Fibroblast of skin of right quadriceps (primary cell): ENCODE measurements around the gene PDS5A.
"Not testable (repeated sequence)": the region's sequence is repeated elsewhere in the genome, so short reads cannot be mapped to it uniquely, and the experiment has no call there.

Experiments
- DNase-seq: peaks from one replicate; pipeline ENCODE4 v3.0.0-alpha.2; 2013

Gene PDS5A

GRCh38 chr4:39899291-39899690 is 78.4 kb downstream of the PDS5A start:
- no peak for DNase-seq

DNA sequence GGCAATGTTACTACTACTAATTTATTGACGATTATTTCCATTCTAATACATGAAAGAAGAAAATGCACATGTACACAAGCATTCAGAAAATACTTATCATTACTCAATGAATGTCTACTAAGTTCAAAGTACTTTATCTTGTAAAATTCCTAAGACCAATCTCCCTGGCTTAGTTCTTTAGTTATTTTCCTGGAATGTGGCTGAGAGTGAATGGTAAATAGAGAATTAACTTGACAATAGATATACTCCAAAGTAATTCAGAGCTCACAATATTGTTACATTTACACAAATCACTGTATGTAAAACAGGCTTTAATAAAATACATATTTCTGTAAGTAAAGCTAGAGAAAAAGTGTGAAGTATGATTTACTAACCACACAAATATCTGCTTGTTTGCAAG is 79.7 kb downstream of the PDS5A start:
- no peak for DNase-seq

DNA sequence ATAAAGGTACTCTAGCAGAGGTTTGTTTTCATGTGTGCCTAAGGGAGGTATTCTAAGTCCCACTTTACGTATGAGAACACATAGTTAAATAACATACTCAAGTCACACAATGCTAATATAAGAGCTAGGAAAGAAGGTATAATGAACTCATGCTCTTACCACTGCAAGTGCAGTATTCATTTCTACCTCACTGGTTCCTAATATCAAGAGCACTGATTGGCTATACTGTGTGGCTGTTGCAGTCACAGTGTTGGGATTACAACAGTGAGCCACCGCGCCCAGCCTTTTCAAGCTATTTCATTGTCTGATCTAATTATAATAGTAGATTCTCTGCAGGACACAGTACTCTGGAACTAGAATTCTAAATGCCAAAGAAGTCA is 84.0 kb downstream of the PDS5A start:
- no peak for DNase-seq

- no peak for DNase-seq
Observed at GRCh38 chr4:39892988-39893692, 84.6 kb downstream of the PDS5A start.

- no peak for DNase-seq
Observed at GRCh38 chr4:39889226-39889625, 88.5 kb downstream of the PDS5A start.

- no peak for DNase-seq
Observed at GRCh38 chr4:39888541-39888940, 89.2 kb downstream of the PDS5A start.

DNA sequence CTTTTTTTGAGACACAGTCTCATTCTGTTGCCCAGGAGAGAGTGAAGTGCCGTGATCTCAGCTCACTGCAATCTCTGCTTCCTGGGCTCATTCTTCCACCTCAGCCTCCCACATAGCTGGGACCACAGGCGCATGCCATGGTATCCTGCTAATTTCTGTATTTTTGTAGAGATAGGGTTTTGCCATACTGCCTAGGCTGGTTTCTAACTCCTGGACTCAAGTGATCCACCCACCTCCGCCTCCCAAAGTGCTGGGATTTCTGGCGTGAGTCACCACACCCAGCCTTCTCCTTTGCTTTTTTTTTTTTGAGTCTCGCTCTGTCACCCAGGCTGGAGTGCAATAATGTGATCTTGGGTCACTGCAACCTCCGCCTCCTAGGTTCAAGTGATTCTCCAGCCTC is 94.1 kb downstream of the PDS5A start:
- DNase-seq = peak; percentile 5

- DNase-seq = no peak
Observed at GRCh38 chr4:39881789-39882188, 95.9 kb downstream of the PDS5A start.

DNA sequence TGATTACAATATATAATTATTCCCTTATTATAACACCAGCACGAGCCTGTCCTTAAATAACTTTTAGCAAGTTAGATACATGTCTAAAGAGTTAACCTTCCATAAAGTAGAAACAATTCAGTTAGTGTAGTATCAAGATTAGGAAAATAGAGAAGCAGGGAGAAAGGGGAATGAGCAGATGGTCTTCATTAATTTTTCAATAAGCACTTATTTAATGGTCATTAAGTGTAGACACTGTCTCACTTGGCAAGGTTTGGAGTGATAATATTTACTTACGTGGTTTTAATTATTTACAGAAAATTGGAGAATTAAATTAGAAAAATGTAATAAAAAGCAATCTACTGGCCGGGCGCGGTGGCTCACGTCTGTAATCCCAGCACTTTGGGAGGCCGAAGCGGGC is 99.7 kb downstream of the PDS5A start:
- no peak for DNase-seq

- no peak for DNase-seq
Observed at GRCh38 chr4:39873823-39874222, 103.9 kb downstream of the PDS5A start.

DNA sequence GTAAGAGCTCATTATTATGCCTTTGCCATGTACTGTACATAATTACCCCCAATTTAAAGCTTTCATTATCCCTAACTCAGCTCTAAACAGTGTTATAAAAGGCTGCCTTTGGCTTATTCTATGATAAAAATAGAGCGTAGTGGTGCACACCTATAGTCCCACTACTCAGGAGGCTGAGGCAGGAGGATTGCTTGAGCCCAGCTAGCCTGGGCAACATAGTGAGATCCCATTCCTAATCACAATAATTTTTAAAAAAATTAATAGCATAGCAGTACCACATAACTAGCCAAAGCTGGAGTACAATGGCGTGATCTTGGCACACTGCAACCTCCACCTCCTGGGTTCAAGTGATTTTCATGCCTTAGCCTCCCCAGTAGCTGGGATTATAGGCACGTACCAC is 112.4 kb downstream of the PDS5A start:
- no peak for DNase-seq

- no peak for DNase-seq
Observed at GRCh38 chr4:39864391-39864790, 113.3 kb downstream of the PDS5A start.

DNA sequence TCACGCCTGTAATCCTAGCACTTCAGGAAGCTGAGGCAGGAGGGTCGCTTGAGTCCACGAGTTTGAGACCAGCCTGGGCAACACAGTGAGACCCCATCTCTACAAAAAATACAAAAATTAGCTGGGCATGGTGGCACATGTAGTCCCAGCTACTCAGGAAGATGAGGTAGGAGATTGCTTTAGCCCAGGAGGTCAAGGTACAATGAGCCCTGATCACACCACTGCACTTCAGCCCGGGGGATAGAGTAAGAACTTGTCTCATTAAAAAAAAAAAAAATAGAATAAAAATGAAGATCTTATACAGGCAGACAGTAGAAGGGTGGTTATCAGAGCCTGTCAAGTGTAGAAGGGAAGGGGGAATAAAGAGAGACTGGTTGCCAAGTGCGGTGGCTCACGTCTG is 116.9 kb downstream of the PDS5A start:
- no peak for DNase-seq

GRCh38 chr4:39855909-39856512 is 121.7 kb downstream of the PDS5A start:
- DNase-seq = peak; percentile 47

DNA sequence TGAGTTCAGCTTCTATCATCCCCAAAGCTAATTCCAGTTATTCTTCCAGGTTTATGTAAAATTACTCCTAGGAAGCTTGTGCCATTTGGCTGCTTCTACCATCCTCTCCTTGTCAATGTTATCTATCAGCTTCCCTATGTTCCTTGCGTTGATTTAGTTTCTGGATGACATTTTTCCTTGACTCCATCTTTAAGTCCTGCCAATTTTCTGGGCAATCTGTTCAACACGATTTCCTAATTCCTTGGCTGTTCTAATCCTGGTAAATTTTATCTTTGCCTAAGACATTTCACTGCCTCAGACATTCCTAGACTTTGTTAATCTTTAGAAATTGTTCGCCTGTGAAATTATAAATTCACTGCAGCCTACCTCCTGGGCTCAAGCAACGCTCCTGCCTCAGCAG is 125.1 kb downstream of the PDS5A start:
- no peak for DNase-seq

DNA sequence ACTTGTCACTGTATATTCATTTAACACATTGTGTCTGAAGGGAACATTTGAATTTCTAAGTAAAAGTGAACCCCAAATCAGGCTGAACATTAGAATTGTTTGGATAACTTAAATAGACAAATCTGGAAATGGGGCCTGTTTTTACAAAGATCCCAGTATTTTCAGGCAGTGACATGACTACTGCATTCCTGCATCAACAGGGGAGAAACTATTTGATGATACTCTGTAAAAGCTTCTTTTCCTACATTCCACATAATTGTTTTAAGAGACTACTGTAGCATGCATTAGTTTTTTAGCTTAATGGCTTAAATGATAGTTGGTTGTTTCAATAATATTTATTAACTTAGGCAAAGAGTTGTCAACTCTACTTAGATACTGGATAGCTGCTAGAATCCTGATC is 127.0 kb downstream of the PDS5A start:
- no peak for DNase-seq

GRCh38 chr4:39846705-39847104 is 131.0 kb downstream of the PDS5A start:
- DNase-seq = no peak

DNA sequence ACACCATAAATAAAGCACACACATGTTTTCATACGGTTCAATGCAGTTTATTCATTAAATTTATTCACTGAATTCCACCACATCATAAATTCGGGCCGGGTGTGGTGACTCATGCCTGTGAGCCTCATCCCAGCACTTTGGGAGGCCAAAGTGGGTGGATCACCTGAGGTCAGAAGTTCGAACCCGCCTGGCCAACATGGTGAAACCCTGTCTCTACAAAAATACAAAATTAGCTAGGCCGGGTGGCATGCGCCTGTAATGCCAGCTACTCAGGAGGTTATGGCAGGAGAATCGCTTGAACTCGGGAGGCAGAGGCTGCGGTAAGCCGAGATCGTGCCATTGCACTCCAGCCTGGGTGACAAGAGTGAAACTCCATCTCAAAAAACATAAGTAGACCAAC is 131.6 kb downstream of the PDS5A start:
- peak; percentile 47 for DNase-seq

GRCh38 chr4:39841894-39842293 is 135.8 kb downstream of the PDS5A start:
- DNase-seq = no peak

GRCh38 chr4:39840516-39840915 is 137.2 kb downstream of the PDS5A start:
- not testable (repeated sequence) for DNase-seq

- DNase-seq = no peak
Observed at GRCh38 chr4:39840027-39840426, 137.7 kb downstream of the PDS5A start.

DNA sequence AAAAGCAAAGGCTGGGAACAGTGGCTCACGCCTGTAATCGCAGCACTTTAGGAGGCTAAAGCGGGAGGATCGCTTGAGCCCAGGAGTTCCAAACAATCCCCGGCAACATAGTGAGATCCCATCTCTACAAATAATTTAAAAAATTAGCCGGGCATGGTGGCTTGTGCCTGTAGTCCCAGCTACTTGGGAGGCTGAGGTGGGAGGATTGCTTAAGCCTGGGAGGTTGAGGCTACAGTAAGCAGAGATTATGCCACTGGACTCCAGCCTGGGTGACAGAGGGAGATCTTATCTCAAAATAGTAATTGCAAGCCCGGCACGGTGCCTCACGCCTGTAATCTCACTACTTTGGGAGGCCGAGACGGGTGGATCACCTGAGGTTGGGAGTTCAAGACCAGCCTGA is 139.3 kb downstream of the PDS5A start:
- not testable (repeated sequence) for DNase-seq

DNA sequence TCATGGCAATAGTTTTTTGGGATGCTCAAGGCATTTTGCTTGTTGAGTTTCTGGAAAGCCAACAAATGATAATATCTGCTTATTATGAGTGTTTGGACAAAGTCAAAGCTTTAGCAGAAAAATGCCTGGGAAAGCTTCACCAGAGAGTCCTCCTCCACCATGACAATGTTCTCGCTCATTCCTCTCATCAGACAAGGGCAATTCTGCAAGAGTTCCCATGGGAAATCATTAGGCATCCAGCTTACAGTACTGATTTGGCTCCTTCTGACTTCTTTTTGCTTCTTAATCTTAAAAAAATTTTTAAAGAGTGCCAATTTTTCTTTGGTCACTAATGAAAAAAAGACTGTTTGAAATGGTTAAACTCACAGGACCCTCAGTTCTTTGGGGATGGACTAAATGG is 143.4 kb downstream of the PDS5A start:
- DNase-seq = peak; percentile 22

GRCh38 chr4:39825741-39826231 is 151.9 kb downstream of the PDS5A start:
- DNase-seq = peak; percentile 53

GRCh38 chr4:39825090-39825489 is 152.6 kb downstream of the PDS5A start:
- no peak for DNase-seq
